ENCODE measurements around the gene EHBP1. TPM values are rescaled to one million over a fixed set of nuclear protein-coding genes. Genes with fewer than 3 reads are reported as not detected.

Gene EHBP1
- total RNA-seq, 1 donor from 2014 or later, result 45.8 TPM

DNA sequence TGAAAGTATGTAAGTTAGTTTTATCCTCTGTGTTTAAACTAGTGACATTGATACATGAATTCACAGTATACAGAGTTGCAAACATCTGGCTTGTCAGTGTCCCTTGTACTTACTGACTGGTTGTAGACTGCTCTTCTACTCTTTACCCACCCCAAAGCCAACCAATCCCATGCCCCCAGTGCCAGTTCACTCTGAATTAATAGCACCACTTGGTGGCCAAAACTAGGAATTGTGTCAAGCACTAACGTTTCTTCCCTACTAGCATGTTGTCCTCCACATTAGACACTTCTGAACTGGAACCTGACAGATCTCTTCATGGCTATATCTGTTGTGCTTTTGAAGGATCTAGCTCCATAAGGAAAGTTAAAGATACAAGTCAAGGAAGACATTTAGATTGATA lies 317.9 kb downstream of the EHBP1 start:
- Histone ChIP-seq H3K4me1 (no peaks in the 10 kb centered on the region), H3K36me3 (peaks cover 4% of the 10 kb centered on the region), H3K4me3 (no peak overlapping the region), H3K27ac (no peak overlapping the region), H3K9me3 (no peaks in the 10 kb centered on the region), H3K27me3 (ENCODE audit: low read depth) (no peaks in the 10 kb centered on the region)
- no peak for TF ChIP-seq CTCF (IDR thresholded peaks at IDR 0.05)
- DNase-seq (no peak), ATAC-seq (no peak)
- intact Hi-C loops (cut with DNase I), result no loop called here

DNA sequence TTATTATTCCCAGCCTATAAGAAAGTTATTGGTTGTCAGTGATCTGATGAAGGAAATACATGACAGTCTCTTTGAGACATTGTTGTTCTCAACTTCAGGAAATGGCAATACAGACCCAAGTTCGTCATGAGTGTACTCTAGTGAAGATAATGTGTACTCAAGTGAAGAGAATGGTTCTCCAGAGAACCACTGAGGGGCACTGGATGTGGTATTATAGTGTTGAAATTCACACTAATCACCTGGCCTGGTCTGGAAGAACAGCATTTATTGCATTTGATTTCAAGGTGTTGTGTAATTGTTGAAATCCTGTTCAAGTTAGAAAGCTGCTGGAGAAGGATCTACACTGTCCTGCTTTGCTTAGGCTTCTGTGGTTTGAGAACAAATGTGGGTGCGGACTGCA lies 321.7 kb downstream of the EHBP1 start:
- intact Hi-C loops (cut with DNase I), result no loop called here
- H3K4me1 ChIP-seq, result no peaks in the 10 kb centered on the region
- no peaks in the 10 kb centered on the region for H3K27me3 ChIP-seq (ENCODE audit: low read depth)
- peak; percentile 21 to 68 for ATAC-seq
- no peak for TF ChIP-seq CTCF (IDR thresholded peaks at IDR 0.05)
- no peaks in the 10 kb centered on the region for H3K9me3 ChIP-seq
- no peak overlapping the region for H3K27ac ChIP-seq
- DNase-seq, result no peak
- H3K4me3 ChIP-seq, result no peak overlapping the region
- peaks cover 4% of the 10 kb centered on the region for H3K36me3 ChIP-seq

- H3K9me3 ChIP-seq, result no peaks in the 10 kb centered on the region
- TF ChIP-seq CTCF (IDR thresholded peaks at IDR 0.05), result no peak
- H3K27me3 ChIP-seq (ENCODE audit: low read depth), result no peaks in the 10 kb centered on the region
- ATAC-seq (no peak), DNase-seq (no peak)
- no peak overlapping the region for H3K4me3 ChIP-seq
- H3K27ac ChIP-seq, result no peak overlapping the region
- intact Hi-C loops (cut with DNase I), result no loop called here
- no peaks in the 10 kb centered on the region for H3K4me1 ChIP-seq
- no peaks in the 10 kb centered on the region for H3K36me3 ChIP-seq
Measured at GRCh38 chr2:63029058-63029457, 323.5 kb downstream of the EHBP1 start.

DNA sequence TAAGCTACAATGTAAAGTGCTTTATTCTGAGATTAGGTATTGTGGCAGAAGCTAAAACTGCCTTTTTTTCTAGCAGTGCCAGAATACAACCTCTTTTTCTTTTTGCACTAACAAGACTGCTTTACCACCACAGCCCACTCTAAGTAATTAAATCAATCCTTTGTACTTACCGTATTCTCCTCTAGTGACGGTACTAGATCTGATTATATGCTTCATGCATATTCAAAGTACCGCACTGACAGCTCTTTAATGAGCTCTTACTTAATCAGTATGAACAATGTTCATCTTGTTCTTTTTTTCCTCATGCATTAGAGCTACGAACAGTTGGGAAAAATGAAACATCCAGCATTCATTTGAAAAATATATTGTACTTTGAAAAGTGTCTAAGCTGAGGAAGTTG lies 329.0 kb downstream of the EHBP1 start:
- intact Hi-C loops (cut with DNase I), result no loop called here
- ATAC-seq, result no peak
- TF ChIP-seq CTCF (IDR thresholded peaks at IDR 0.05), result no peak
- DNase-seq, result no peak
- Histone ChIP-seq H3K9me3 (no peaks in the 10 kb centered on the region), H3K4me3 (no peak overlapping the region), H3K27me3 (ENCODE audit: low read depth) (no peaks in the 10 kb centered on the region), H3K27ac (no peak overlapping the region), H3K36me3 (no peaks in the 10 kb centered on the region), H3K4me1 (no peaks in the 10 kb centered on the region)

- intact Hi-C loops (cut with DNase I), result no loop called here
- TF ChIP-seq CTCF (IDR thresholded peaks at IDR 0.05), result no peak
- Histone ChIP-seq H3K27ac (no peak overlapping the region), H3K4me1 (no peaks in the 10 kb centered on the region), H3K9me3 (no peaks in the 10 kb centered on the region), H3K4me3 (no peak overlapping the region), H3K36me3 (no peaks in the 10 kb centered on the region), H3K27me3 (ENCODE audit: low read depth) (no peaks in the 10 kb centered on the region)
- ATAC-seq, result no peak
- no peak for DNase-seq
Measured at GRCh38 chr2:63035169-63035568, 329.7 kb downstream of the EHBP1 start.

DNA sequence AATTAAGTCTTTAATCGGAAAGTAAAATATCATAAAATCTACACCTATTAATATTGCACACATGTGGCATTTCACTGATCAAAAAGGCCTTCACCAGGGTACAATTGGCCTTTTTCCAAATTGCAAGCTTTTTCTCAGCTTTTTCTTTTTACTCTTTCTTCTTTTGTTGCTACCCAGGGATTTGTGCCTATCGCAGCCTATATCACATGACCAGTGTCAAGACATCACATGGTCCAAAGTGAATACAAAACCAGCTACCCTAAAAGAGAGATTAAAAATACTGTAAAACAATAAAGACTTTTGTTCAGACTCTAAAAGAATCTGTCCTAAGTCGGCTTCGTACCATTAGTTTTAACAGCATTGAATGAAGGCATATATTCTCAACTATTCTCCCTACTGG lies 330.1 kb downstream of the EHBP1 start:
- no peak for TF ChIP-seq CTCF (IDR thresholded peaks at IDR 0.05)
- H3K27me3 ChIP-seq (ENCODE audit: low read depth), result no peaks in the 10 kb centered on the region
- intact Hi-C loops (cut with DNase I), result no loop called here
- H3K4me3 ChIP-seq, result no peak overlapping the region
- ATAC-seq (no peak), DNase-seq (no peak)
- H3K36me3 ChIP-seq, result no peaks in the 10 kb centered on the region
- H3K27ac ChIP-seq, result no peak overlapping the region
- H3K9me3 ChIP-seq, result no peaks in the 10 kb centered on the region
- no peaks in the 10 kb centered on the region for H3K4me1 ChIP-seq

Measured in lower lobe of right lung (tissue), 2 donors.